Trophoblast cell (in vitro differentiated cells and primary cell): ENCODE data around the gene MAEA.
A peak's percentile ranks its signal among the peaks of the same experiment; 100 is the strongest.

ENCODE experiments used
- DNase-seq, 2 donors: peaks; one replicate each; pipeline ENCODE4 v3.0.0-alpha.2; 2016
- H2AFZ ChIP-seq: 2 replicates; pipeline ENCODE4 v1.6.1; 2013; ENCODE audit warnings: low read length, moderate library complexity, mild to moderate bottlenecking; ENCODE audit not compliant: insufficient read depth, poor library complexity
- H2AK5ac ChIP-seq: 2 replicates; pipeline ENCODE4 v1.6.1; 2013; ENCODE audit warnings: mild to moderate bottlenecking, low read length
- H2BK120ac ChIP-seq: 2 replicates; pipeline ENCODE4 v1.6.1; 2013; ENCODE audit warnings: low read length, mild to moderate bottlenecking, moderate library complexity; ENCODE audit not compliant: insufficient read depth, poor library complexity
- H2BK12ac ChIP-seq: 2 replicates; pipeline ENCODE4 v1.6.1; 2013; ENCODE audit warnings: mild to moderate bottlenecking, low read length, moderate library complexity
- H2BK5ac ChIP-seq: 2 replicates; pipeline ENCODE4 v1.6.1; 2013; ENCODE audit warnings: low read length, low read depth, moderate library complexity, mild to moderate bottlenecking; ENCODE audit not compliant: poor library complexity
- H3K14ac ChIP-seq: 2 replicates; pipeline ENCODE4 v1.6.1; 2013; ENCODE audit warnings: mild to moderate bottlenecking, low read length
- H3K18ac ChIP-seq: 2 replicates; pipeline ENCODE4 v1.6.1; 2013; ENCODE audit warnings: mild to moderate bottlenecking, low read length
- H3K23ac ChIP-seq: 2 replicates; pipeline ENCODE4 v1.6.1; 2013; ENCODE audit warnings: low read length
- H3K27ac ChIP-seq: 2 replicates; pipeline ENCODE4 v1.5.1; 2013; ENCODE audit warnings: low read depth, mild to moderate bottlenecking, inconsistent platforms, low read length, moderate library complexity
- H3K27me3 ChIP-seq: 2 replicates; pipeline ENCODE4 v1.6.1; 2013; ENCODE audit warnings: inconsistent platforms, mild to moderate bottlenecking, low read length, moderate library complexity; ENCODE audit not compliant: insufficient read depth
- H3K36me3 ChIP-seq, 2 experiments: 1 replicate in 1 of 2; 2 replicates in 1 of 2; pipeline ENCODE4 v1.6.1; 2013; ENCODE audit warnings: low read length in 2 of 2, mild to moderate bottlenecking in 2 of 2, moderate library complexity in 1 of 2; ENCODE audit not compliant: insufficient read depth in 2 of 2, control insufficient read depth in 1 of 2
- H3K4ac ChIP-seq: 2 replicates; pipeline ENCODE4 v1.6.1; 2013; ENCODE audit warnings: low read depth, mild to moderate bottlenecking, low read length, moderate library complexity
- H3K4me1 ChIP-seq, 2 experiments: 1 replicate in 1 of 2; 2 replicates in 1 of 2; pipeline ENCODE4 v1.6.1; 2013; ENCODE audit warnings: low read length in 2 of 2, mild to moderate bottlenecking in 2 of 2, moderate library complexity in 1 of 2; ENCODE audit not compliant: insufficient read depth in 2 of 2, control insufficient read depth in 1 of 2
- H3K4me2 ChIP-seq: 2 replicates; pipeline ENCODE4 v1.6.1; 2013; ENCODE audit warnings: inconsistent platforms, mild to moderate bottlenecking, low read length, moderate library complexity
- H3K4me3 ChIP-seq: 2 replicates; pipeline ENCODE4 v1.5.1; 2013; ENCODE audit warnings: mild to moderate bottlenecking, low read depth, low read length, inconsistent platforms
- H3K79me1 ChIP-seq: one replicate; pipeline ENCODE4 v1.6.1; 2013; ENCODE audit warnings: low read length
- H3K79me2 ChIP-seq: 2 replicates; pipeline ENCODE4 v1.6.1; 2013; ENCODE audit warnings: low read length, mild to moderate bottlenecking; ENCODE audit not compliant: control insufficient read depth, insufficient read depth, poor library complexity
- H3K9ac ChIP-seq: 2 replicates; pipeline ENCODE4 v1.6.1; 2013; ENCODE audit warnings: mild to moderate bottlenecking, low read length
- H3K9me3 ChIP-seq: 2 replicates; pipeline ENCODE4 v1.6.1; 2013; ENCODE audit warnings: low read depth, mild to moderate bottlenecking, control low read depth, inconsistent platforms, low read length; ENCODE audit not compliant: insufficient read depth
- H4K12ac ChIP-seq: 2 replicates; pipeline ENCODE4 v1.6.1; 2013; ENCODE audit warnings: low read depth, mild to moderate bottlenecking, low read length, moderate library complexity
- H4K8ac ChIP-seq: 2 replicates; pipeline ENCODE4 v1.6.1; 2013; ENCODE audit warnings: low read depth, mild to moderate bottlenecking, low read length, moderate library complexity
- H4K91ac ChIP-seq: one replicate; pipeline ENCODE4 v1.6.1; 2013; ENCODE audit warnings: low read depth, mild to moderate bottlenecking, low read length, moderate library complexity
- WGBS: extraction: QIAGEN DNeasy Blood & Tissue Kit; methylation state at CpG from one replicate; pipeline ENCODE4 v1.1.7; 2013; ENCODE audit warnings: missing lambda C conversion rate; ENCODE audit not compliant: insufficient read length, insufficient coverage; ENCODE audit errors: extremely low coverage; 5-methylcytosine and 5-hydroxymethylcytosine counted together

The MAEA gene

GRCh38 chr4:1353186-1354055 is 63.7 kb downstream of the MAEA start:
- Histone ChIP-seq H4K12ac (peak overlapping the region; percentile 9), H3K9ac (no peak overlapping the region), H3K4me2 (no peak overlapping the region), H3K27ac (no peak overlapping the region), H2BK5ac (no peak overlapping the region), H4K91ac (no peak overlapping the region), H3K23ac (no peak overlapping the region), H4K8ac (no peak overlapping the region), H2BK12ac (no peak overlapping the region), H3K79me1 (no peaks in the 10 kb centered on the region), H3K9me3 (no peaks in the 10 kb centered on the region), H2AK5ac (no peak overlapping the region), H3K79me2 (no peaks in the 10 kb centered on the region), H3K4ac (no peak overlapping the region), H3K14ac (no peak overlapping the region), H3K36me3 (peaks cover 64% of the 10 kb centered on the region in 2 experiments), H2BK120ac (no peak overlapping the region), H3K27me3 (no peaks in the 10 kb centered on the region), H2AFZ (no peak overlapping the region), H3K18ac (no peak overlapping the region), H3K4me3 (peak overlapping the region; percentile 38), H3K4me1 (peaks cover 0 to 2% of the 10 kb centered on the region in 2 experiments)
- WGBS: no CpG with 5 or more reads among the region's 30 CpGs
- DNase-seq: no peak

GRCh38 chr4:1354136-1354982 is 64.7 kb downstream of the MAEA start:
- Histone ChIP-seq H2AFZ (no peak overlapping the region), H3K9me3 (no peaks in the 10 kb centered on the region), H2BK120ac (no peak overlapping the region), H3K79me1 (no peaks in the 10 kb centered on the region), H2AK5ac (no peak overlapping the region), H3K36me3 (peaks cover 66 to 69% of the 10 kb centered on the region in 2 experiments), H4K8ac (no peak overlapping the region), H3K18ac (no peak overlapping the region), H3K27ac (no peak overlapping the region), H3K14ac (no peak overlapping the region), H3K9ac (no peak overlapping the region), H3K4me2 (no peak overlapping the region), H2BK12ac (no peak overlapping the region), H4K91ac (no peak overlapping the region), H2BK5ac (no peak overlapping the region), H4K12ac (no peak overlapping the region), H3K4me3 (no peak overlapping the region), H3K79me2 (no peaks in the 10 kb centered on the region), H3K23ac (no peak overlapping the region), H3K4ac (no peak overlapping the region), H3K27me3 (no peaks in the 10 kb centered on the region), H3K4me1 (peaks cover 0 to 2% of the 10 kb centered on the region in 2 experiments)
- DNase-seq: no peak
- WGBS: no CpG with 5 or more reads among the region's 36 CpGs

GRCh38 chr4:1354983-1355275 is 65.2 kb downstream of the MAEA start:
- H3K27ac ChIP-seq: no peak overlapping the region
- no peak overlapping the region for H2BK5ac ChIP-seq
- H3K23ac ChIP-seq: no peak overlapping the region

GRCh38 chr4:1355378-1355777 is 65.7 kb downstream of the MAEA start:
- no peak for DNase-seq
- Histone ChIP-seq H3K9me3 (no peaks in the 10 kb centered on the region), H3K4me3 (no peak overlapping the region), H3K27me3 (no peaks in the 10 kb centered on the region), H4K12ac (no peak overlapping the region), H3K4me1 (peaks cover 0 to 2% of the 10 kb centered on the region in 2 experiments), H2BK12ac (no peak overlapping the region), H3K79me2 (no peaks in the 10 kb centered on the region), H3K36me3 (peaks cover 62 to 65% of the 10 kb centered on the region in 2 experiments), H4K8ac (no peak overlapping the region), H2BK5ac (no peak overlapping the region), H3K18ac (no peak overlapping the region), H4K91ac (no peak overlapping the region), H2AFZ (no peak overlapping the region), H3K14ac (no peak overlapping the region), H3K27ac (no peak overlapping the region), H3K79me1 (no peaks in the 10 kb centered on the region), H3K4me2 (no peak overlapping the region), H2BK120ac (no peak overlapping the region), H2AK5ac (no peak overlapping the region), H3K4ac (no peak overlapping the region), H3K23ac (no peak overlapping the region), H3K9ac (no peak overlapping the region)
- no CpG with 5 or more reads among the region's 14 CpGs for WGBS

More at GRCh38 chr4:1354983-1355275, 65.2 kb downstream of the MAEA start:
- no peak overlapping the region for H4K8ac ChIP-seq
- DNase-seq: no peak
- no peak overlapping the region for H3K4me3 ChIP-seq
- peaks cover 0 to 2% of the 10 kb centered on the region in 2 experiments for H3K4me1 ChIP-seq
- H2BK120ac ChIP-seq: no peak overlapping the region
- H3K79me1 ChIP-seq: no peaks in the 10 kb centered on the region
- no peak overlapping the region for H3K4me2 ChIP-seq
- H4K12ac ChIP-seq: no peak overlapping the region
- H2AFZ ChIP-seq: no peak overlapping the region
- H2BK12ac ChIP-seq: no peak overlapping the region
- H3K14ac ChIP-seq: no peak overlapping the region
- no peak overlapping the region for H4K91ac ChIP-seq
- no peaks in the 10 kb centered on the region for H3K9me3 ChIP-seq
- no peak overlapping the region for H2AK5ac ChIP-seq
- no peak overlapping the region for H3K4ac ChIP-seq
- H3K36me3 ChIP-seq: peaks cover 65 to 66% of the 10 kb centered on the region in 2 experiments
- H3K79me2 ChIP-seq: no peaks in the 10 kb centered on the region
- H3K18ac ChIP-seq: no peak overlapping the region
- no peak overlapping the region for H3K9ac ChIP-seq
- WGBS: no CpG with 5 or more reads among the region's 18 CpGs
- no peaks in the 10 kb centered on the region for H3K27me3 ChIP-seq
